Mucosa of rectum (tissue), 2 donors: ENCODE data around the gene GAL.

Source experiments
- H3K27ac ChIP-seq, 2 donors: one replicate each; pipeline ENCODE4 v1.7.0; 2013; ENCODE audit warnings: inconsistent platforms in 2 of 2, low read depth in 2 of 2, low read length in 2 of 2
- H3K27me3 ChIP-seq, 2 donors: one replicate each; pipeline ENCODE4 v1.7.0; 2013; ENCODE audit warnings: low read length in 2 of 2; ENCODE audit not compliant: control insufficient read depth in 2 of 2, insufficient read depth in 2 of 2
- H3K36me3 ChIP-seq, 2 donors: one replicate each; pipeline ENCODE4 v1.7.0; 2013; ENCODE audit warnings: low read length in 2 of 2; ENCODE audit not compliant: control insufficient read depth in 2 of 2, insufficient read depth in 2 of 2
- H3K4me1 ChIP-seq, 2 donors: one replicate each; pipeline ENCODE4 v1.7.0; 2013; ENCODE audit warnings: low read length in 2 of 2, mild to moderate bottlenecking in 1 of 2; ENCODE audit not compliant: control insufficient read depth in 2 of 2, insufficient read depth in 2 of 2
- H3K4me3 ChIP-seq, 2 donors: one replicate each; pipeline ENCODE4 v1.7.0; 2013; ENCODE audit warnings: low read length in 2 of 2
- H3K9ac ChIP-seq, 2 donors: one replicate each; pipeline ENCODE4 v1.7.0; 2013; ENCODE audit warnings: low read length in 2 of 2, low read depth in 1 of 2, mild to moderate bottlenecking in 1 of 2
- H3K9me3 ChIP-seq, 2 donors: one replicate each; pipeline ENCODE4 v1.7.0; 2013; ENCODE audit warnings: low read length in 2 of 2; ENCODE audit not compliant: control insufficient read depth in 2 of 2
- donor health status: healthy.
- donor health status: Normal muscosa, but diverticular disease.

Gene GAL

DNA sequence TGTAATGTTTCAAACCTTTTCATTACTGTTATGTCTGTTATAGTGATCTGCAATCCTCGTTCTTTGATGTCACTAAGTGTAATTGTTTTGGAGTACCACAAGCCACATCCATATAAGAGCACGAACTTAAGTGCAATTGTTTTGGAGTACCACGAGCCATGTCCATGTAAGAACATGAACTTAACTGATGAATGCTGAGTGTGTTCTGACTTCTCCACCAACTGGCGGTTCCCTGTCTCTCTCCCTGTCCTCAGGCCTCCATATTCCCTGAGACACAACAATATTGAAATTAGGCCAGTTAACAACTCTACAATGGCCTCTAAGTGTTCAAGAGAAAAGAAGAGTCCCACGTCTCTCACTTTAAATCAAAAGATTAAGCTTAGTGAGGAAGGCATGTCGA lies 43.4 kb downstream of the GAL start:
- H3K4me1 ChIP-seq: no peaks in the 10 kb centered on the region
- no peak overlapping the region for H3K27ac ChIP-seq
- no peaks in the 10 kb centered on the region for H3K27me3 ChIP-seq
- no peak overlapping the region for H3K4me3 ChIP-seq
- no peak overlapping the region for H3K9ac ChIP-seq
- no peaks in the 10 kb centered on the region for H3K36me3 ChIP-seq
- no peaks in the 10 kb centered on the region for H3K9me3 ChIP-seq

DNA sequence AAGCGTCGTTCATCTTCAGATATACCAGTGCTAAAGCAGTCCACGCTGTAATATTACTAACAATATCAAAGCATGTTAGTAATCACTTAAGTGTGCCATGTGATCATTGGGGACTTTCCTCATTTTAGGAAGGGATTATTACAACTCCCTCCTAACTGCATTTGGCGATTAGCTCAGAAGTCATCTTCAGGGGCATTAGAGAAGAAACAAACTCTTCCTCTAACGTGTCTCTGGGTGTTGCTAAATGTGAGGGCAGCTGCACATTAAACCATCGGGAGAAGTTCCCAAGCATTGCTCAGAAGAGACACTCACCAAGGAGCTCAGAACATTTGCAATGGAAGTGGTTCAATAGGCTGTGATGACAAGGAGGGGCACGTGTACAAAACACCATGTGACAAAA lies 49.8 kb downstream of the GAL start:
- Histone ChIP-seq H3K27ac (no peak overlapping the region), H3K9ac (no peak overlapping the region), H3K4me1 (no peaks in the 10 kb centered on the region), H3K36me3 (no peaks in the 10 kb centered on the region), H3K9me3 (no peaks in the 10 kb centered on the region), H3K27me3 (peaks cover 0 to 1% of the 10 kb centered on the region in 2 donors), H3K4me3 (no peak overlapping the region)

DNA sequence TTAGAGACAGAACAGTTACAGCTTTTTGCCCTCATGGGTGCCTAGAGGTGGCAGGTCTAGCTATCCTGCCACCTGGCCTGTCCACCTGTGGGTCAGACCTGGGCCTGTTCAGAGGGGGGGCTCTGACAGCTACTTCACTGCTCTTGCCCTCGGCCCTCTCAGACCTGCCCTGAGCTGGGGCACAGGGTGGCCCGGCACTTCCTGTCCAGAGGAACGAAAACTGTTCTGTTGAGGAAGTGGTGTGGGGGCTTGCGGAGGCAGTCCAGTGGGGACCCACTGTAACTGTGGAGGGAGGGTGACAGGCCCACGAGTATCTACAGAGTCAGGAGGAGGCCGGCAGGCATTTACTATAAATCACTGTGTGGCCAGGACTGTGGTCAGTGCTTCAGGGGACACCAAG lies 50.8 kb downstream of the GAL start:
- Histone ChIP-seq H3K27ac (no peak overlapping the region), H3K4me3 (no peak overlapping the region), H3K9ac (no peak overlapping the region), H3K27me3 (peaks cover 0 to 1% of the 10 kb centered on the region in 2 donors), H3K36me3 (no peaks in the 10 kb centered on the region), H3K9me3 (no peaks in the 10 kb centered on the region), H3K4me1 (no peaks in the 10 kb centered on the region)

DNA sequence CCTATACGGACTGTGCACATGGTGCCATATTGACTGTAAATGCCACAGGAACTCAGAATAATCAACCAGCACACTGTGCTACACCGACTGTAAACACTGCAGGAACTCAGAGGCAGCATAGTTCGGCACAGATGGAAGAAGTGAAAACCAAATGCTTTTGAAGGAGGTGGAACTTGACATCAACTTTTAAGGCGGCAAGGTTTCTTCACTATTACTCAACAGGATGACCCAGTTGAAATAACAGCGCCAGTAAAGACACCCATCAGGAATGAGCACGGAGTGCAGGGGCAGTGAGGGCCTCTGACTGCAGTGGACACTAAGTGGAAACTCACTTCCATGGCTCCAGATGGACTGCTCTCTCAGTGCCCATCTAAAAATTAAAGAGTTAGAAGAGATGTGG lies 51.3 kb downstream of the GAL start:
- H3K9ac ChIP-seq: no peak overlapping the region
- H3K9me3 ChIP-seq: no peaks in the 10 kb centered on the region
- peaks cover 0 to 1% of the 10 kb centered on the region in 2 donors for H3K27me3 ChIP-seq
- H3K4me3 ChIP-seq: no peak overlapping the region
- no peak overlapping the region for H3K27ac ChIP-seq
- no peaks in the 10 kb centered on the region for H3K36me3 ChIP-seq
- no peaks in the 10 kb centered on the region for H3K4me1 ChIP-seq
